ENCODE results near the gene ECSIT.

The ECSIT gene

DNA sequence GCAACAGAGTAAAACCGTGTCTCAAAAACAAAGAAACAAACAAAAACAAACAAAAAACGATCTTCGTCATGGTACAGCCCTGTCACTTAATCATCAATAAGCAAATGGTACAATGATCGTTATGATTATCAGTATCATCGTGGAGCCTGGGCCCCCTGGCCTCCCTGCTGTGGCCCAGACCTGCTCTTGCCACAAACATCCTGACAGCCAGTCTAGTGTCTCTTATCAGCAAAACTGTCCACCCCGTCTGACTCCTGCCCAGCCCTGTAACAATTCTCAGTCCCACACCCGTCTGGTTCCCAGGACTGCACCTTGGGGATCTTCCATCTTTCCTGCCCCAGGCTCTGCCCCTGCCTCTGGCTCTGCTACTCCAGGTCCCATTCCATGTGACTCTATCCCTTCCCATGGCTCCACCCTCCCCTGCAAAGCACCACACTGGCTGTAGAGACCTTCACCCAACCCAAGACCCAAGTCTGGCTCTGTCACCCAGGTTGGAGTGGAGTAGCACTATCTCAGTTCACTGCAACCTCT, 29.0 kb downstream of the ECSIT start:
- DNase-seq (ENCODE audit: low read depth) = no peak

DNA sequence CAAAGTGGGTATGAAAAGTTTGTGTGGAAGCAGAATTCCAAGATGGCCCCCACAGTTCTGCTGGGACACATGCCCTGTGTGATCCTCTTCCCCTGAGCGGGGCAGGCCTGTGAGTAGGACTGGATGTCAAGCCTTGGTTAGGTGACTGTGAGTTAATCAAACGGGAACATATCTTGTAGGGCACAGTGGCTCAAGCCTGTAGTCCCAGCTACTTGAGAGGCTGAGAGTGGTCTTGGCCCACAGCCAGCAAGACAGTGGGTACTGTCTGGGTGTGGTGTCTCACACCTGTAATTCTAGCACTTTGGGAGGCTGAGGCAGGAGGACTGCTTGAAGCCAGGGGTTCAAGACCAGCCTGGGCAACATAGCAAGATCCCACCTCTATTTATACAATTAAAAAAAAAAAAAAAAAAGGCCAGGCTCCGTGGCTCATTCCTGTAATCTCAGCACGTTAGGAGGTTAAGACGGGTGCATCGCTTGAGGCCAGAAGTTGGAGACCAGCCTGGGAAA, 29.7 kb downstream of the ECSIT start:
- DNase-seq (ENCODE audit: low read depth) = no peak

DNA sequence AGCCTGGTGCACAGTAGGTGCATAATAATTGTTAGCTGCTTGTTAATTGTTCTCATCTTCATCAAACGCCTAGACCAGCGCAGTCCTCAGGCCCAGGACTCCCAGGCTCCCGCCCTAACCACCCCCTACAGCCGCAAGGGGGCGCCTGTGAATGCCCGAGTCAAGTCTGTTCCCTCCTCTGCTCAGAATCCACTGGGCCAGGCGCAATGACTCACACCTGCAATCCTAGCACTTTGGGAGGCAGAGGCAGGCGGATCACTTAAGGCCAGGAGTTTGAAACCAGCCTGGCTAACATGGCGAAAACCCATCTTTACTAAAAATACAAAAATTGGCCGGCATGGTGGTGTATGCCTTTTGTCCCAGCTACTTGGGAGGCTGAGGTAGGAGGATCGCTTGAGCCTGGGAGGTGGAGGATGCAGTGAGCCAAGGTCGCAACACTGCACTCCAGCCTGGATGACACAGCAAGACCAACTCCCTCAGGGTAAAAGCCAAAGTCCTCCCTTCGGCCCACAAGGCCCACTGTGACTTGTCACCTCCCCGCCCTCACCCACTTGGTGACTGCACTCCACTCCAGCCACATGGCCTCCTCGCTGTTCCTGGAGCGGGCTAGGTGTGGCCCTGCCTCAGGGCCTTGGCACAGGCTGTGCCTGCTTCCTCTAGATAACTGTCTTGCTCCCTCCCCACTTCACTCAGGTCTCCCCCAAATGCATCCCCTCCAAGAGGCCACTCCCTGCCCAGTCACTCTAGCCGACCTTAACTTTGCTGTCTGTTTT, 32.4 kb downstream of the ECSIT start:
- peak; percentile 38 for DNase-seq (ENCODE audit: low read depth)

DNA sequence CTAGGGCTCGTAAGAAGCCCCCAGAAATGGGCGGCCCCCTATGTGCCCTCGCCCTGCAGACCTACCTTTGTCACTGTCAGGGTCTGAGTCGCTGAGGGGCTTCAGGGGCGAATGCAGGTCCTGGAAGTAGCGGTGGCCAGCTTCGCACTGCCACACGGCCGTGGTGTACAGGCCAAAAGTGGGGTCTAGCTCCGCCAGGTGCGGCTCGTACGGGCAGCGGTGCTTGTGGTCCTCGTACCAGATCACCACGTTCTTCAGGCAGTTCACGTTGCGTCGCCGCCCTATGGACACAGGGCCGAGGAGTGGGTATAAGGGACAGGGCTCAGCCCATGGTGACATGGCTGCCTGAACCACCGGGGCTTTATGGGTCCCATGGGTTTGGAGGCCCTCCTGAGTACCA, 33.0 kb downstream of the ECSIT start:
- DNase-seq (ENCODE audit: low read depth) = no peak

DNA sequence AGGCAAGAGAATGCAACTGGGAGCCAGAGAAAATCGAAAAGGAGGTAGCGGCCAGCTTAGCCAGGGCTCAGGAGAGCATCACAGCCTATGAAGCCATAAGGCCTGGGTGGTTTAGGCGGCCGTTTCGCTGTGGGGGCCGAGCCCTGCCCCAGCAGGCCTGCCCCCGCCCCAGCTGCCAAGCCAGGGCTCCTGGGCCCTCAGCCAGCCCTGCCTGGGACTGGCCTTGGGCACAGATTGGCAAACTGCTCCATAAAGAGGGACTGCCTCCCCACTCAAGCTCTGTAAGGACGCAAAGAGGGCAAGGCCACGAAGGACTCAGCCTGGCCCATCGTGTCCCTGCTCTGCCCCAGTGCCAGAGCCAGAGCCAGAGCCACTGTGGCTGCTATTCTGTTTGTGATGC, 33.5 kb downstream of the ECSIT start:
- DNase-seq (ENCODE audit: low read depth) = no peak

DNA sequence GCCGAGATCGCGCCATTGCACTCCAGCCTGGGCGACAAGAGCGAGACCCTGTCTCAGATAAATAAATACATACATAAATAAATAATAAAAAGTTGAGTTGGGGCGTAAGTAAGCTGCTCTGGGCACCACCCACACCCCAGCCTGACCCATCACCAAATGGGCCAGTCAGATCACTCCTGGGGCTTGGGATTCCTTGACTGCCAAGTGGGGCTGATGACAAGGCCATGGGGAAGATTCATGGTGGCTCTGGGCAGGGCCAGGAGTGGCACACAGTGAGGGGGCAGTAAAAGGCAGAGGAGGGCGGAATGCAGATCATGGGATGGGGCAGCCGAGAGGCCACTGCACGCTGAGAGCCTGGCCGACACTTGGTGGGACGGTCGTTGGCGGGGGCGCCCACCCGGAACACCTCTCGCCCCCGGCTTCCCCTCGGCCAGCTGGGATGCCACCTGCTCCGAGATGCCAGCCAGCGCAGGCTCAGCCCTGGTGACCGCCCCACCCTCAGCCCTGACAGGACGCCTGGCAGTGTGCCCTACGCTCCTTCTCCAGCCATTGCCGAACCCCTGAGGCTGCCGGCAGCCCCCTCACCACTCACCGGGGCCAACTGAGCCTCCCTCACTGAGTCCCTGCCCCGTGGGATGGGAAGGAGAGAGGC, 34.2 kb downstream of the ECSIT start:
- no peak for DNase-seq (ENCODE audit: low read depth)

DNA sequence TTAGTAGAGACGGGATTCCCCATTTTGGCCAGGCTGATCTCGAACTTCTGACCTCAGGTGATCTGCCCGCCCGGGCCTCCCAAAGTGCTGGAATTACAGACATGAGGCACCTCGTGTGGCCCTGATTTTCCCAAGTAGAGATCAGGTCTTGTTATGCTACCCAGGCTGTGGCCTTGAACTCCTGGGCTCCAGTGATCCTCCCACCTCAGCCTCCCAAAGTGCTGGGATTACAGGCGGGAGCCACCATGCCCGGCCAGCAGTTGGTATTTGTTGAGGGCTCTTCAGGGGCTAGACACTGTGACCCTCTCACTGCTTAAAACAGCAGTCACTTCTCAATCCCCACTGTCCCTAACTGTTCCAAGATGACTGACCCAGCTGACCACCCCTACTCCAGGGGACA, 39.6 kb downstream of the ECSIT start:
- DNase-seq (ENCODE audit: low read depth) = no peak

DNA sequence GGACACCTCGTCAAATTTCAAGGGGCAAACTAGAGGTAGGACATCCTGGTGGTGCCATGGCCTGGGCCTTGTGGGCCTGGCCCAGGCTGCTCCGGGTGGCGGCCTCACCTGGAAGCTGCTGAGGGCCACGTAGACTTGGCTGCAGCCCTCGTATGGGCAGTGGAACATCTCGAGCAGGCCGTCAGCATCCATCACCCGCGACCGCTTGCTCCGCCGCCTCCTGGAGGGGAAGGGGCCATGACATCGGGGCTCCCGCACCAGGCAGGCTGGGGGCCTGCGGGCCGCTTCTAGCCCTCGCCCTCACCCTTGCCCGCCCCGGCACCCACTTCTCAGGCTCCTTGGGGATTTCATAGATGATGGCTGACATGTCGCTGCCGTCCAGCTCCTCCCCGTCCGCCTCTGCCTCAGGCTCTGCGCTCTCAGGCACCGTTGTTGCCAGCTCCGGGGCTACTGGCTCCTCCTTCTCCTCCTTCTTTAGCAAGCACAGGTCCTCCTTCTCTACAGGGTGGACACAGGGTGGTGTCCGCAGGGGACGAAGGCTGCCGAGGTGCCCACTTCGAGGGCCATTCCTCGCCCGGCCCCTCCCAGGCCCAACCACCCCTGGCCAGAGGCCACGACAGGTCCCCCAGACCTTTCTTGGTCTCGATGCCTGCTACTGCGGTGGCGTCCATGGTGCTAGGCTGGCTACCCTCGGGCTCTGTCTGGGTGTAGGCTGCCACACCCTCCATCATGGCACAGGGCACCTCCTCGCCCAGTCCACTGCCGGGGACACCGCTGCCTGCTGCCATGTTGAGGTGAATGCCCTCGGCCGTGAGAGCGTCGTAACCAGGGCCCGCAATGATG, 42.1 kb downstream of the ECSIT start:
- no peak for DNase-seq (ENCODE audit: low read depth)

DNA sequence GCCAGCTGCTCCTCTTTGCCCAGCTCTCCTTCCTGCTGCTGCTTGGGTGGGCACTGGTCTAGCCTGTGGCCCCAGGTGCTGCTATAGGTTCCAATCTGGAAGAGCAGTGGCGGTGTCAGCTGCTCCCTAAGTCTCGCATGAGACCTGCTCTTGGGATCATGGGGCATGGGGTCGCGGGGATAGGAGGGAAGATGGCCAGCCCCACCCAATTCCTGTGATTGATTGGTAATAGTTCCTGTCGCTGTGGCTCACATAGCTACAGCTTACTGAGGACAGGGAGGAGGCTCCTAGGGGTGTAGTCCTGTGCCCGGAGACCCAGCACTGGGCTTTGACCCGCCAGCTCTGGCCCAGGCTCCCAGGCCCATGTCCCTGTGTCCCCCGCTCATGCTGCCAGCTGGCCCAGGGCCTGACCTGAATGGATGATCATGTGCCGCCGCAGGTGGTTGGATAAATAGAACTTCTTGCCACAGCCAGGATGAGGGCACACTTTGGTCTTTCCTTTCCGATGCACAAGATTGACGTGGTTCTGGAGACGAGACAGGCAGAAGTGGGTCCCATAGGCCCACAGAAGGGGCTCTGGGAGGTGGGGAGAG, 43.6 kb downstream of the ECSIT start:
- no peak for DNase-seq (ENCODE audit: low read depth)

DNA sequence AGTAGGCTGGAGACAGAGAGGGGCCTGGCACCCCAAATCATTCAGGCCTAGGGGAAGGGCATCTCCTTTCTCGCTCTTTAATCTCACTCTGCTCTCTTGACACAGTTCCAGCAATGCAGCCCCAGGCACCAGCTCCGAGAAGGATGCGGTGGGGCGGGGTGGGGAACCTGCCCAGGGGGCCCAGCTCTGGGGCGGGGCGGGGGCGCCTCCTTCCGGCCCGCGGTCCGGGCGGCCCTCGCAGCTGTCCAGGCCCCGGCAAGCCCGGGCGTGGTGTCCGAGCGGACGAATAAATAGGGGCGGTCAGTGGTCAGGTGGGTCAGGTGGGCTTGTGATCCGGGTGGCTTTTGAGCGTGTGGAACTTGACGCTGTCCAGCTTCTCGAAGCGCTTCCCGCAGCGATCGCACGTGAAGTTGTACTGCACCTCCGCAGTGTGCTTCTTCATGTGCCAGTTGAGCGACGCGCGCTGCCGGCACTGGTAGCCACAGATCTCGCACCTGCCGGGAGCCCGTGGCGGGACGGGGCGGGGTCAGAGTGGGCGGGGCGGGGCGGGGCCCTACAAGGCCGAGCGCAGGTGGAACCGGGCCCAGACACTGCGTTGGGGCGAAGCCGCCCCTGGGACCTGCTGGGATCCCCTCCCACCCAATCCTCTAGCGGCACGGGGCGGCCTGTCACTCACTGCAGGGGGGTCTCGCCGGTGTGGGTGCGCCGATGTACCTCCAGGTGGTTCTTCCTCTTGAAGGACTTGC, 45.4 kb downstream of the ECSIT start:
- DNase-seq (ENCODE audit: low read depth) = no peak

DNA sequence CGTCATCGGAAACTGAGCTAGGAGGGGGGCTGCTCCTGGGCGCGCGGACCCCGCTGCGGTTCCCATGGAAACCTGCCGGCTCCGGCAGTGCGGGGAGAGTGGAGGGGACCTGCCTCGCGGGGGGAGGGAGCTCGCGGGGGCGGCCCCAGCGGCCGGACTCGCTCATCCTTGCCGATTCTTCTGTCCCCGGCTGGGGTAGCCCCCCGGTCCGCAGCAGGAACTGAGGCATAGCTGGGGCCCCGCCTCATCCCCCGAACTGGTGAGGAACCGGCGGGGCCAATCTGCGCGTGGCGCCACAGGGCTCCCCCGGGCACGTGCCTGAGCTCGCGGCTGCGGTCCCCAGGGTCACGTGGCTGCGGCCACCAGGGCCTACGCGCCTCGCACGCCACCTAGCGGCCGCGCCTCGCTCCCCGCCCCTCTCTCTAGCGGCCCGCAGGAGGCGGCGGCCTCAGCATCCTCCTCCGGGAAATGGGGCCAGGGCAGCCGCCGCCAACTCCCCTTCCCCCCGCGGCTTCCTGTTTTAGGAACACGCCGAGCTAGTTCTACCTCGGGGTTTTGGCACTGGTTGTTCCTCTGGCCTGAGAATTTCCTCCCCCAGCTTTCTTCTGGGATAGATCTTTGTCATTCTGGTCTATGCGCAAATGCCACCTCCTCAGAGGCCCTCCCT, 46.4 kb downstream of the ECSIT start:
- DNase-seq (ENCODE audit: low read depth) = peak; percentile 89

DNA sequence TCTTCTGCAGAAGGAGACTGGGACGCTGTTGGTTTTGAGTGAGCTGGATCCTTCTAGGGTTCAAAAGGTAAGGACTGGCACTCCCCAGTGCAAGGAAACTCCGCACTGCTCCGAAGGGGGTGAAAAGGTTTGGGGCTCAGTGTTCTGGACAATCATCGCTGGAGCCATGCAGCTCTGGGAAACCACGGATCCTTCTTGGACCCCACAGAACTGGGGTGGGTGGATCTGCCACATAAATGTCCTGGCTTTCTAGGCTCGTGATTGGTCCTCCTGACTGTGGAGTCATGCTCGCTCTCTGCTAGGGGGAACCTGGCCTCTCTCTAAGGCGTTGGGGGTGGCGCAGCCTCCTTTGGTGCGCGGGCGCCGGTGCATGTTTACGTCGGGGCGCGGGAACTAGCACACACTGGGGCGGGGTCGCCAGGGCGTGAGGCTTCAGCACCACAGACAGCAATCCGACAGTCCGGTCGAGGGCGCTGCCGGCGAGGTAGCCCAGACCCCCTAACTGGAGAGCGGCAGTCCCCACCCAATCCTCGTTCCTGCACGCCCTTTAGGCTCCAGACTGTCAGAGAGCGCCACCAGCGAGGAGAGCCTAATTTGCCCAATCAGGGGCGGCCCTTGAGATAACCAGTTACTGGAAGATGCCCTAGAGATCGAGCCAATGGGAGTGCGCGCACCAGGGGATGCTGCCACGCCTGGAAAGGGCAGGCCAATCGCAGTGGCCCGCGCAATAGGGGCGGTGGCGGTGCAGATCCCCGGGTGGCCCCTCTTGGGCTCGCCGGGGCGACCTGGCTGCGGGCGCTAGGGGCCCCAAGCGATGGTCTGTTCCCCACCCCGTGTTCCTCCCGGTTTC, 47.2 kb downstream of the ECSIT start:
- peak; percentile 41 for DNase-seq (ENCODE audit: low read depth)

DNA sequence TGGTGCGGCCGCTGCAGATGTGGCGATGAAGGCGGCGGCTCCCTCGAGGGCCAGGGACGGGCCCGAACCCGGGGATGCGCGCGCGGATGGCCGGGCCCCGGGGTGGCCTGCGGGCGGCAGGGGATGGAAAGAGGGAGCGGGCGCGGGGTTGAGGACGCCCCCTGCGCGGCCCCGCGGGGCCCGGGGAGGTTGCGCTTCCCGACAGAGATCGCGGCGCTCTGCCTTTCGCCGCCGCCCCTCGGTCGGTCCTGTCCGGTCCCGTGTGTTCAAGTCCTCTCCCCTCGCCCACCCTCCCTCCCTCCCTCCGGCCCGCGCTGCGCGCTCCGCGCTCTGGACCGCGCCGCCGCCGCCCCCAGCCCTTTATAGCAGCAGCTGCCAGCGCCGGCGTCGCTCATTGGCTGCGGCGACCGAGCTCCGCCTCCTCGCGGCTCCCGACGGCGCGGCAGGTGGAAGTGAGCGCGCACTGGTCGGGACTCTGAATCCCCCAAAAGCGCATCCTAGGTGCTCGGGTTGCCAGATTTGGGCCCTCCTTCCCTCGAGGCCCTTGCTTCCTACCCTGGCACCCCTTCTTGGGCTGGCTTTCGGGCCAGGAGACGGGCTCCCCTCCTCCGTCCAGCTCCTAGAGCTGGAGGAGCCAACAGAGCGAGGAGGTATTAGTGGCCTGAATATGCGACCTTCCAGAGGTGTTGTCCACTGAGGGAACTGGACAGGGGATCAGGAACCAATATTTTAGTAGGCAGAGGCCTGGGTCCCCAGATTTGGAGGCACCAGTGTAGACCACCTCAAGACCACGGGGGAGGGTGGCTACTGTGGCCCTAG, 48.0 kb downstream of the ECSIT start, which contains the start of gene ELAVL3:
ELAVL3 (minus strand) TSS at position 332 of the 819 bp plus-strand sequence. CDS start 438 bp downstream, outside the sequence.
- no peak for DNase-seq (ENCODE audit: low read depth)

DNA sequence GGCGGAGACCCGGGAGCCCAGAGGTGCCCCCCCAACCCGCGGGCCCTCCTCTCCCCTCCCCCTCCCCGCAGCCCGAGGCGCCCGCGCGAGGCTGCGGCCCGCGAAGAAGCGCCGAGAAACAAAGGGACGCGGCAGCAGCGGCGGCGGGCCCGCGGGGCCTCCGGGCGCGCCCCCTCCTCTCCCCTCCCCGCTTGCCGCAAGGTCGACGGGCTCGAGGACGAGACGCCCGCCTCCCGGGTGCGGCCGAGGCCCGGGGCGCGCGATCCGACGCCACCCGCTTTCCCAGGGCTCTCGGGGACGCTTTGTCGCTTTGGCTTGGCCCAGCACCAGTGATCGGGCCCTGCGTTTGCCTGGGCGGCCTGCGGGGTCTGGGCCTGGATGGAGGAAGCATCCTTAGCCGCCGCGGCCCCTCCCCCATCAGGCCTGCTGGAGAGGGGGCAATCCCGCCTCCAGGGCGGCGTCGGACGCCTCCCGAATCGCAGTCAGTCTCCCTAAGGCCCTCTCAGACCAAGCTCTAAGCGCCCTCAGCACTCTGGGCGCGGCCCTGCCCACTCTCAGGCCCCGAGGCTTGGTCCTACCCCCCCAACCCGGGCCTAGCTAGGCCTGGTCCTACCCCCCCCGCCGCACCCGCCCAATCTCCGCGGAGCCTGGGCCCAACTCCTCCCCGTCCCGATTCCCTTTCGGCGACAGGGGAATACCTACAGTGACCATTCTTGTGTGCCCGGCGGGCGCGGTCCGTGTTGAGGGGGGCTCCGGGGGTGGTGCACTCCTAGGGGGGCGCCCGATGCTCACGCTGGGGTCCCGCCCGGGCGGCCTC, 48.8 kb downstream of the ECSIT start:
- no peak for DNase-seq (ENCODE audit: low read depth)

DNA sequence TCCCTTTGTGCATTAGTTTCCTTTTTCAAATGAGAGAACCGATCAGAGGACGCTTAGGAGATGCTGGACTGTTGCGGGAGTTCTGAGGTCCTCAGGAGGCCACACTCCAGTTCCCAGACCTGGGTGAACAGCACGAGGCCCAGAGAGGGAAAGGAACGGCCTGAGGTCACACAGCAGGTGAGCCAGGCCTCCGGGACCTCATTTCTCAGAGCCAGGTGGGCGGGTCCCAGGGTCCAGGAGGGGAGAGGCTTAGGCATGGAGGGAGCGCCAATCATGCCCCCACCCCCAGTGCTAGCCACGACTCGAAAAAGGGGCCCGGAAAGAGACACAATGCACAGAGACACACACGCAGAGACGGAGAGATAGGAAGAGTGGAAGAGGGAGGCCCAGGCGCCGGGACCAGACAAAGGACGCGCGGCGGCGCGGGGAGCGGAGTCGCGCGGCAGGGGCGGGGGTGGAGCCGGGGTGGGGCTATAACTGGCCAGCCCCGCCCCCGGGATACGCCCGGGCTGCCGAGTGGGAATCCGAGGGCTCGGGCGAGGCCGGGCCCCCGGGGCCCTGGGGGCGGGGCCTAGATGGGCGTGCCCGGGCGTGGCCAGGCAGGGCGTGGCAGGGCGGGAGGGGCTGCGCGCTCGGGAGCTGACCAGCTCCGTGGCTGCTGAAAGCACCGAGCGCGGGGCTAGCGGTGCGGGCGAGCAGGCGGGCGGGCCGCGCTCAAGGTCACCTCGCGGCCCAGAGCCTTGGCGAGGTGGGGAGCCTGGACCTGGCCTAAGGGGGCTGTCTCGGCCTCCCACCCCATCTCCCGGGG, 49.6 kb downstream of the ECSIT start:
- no peak for DNase-seq (ENCODE audit: low read depth)

DNA sequence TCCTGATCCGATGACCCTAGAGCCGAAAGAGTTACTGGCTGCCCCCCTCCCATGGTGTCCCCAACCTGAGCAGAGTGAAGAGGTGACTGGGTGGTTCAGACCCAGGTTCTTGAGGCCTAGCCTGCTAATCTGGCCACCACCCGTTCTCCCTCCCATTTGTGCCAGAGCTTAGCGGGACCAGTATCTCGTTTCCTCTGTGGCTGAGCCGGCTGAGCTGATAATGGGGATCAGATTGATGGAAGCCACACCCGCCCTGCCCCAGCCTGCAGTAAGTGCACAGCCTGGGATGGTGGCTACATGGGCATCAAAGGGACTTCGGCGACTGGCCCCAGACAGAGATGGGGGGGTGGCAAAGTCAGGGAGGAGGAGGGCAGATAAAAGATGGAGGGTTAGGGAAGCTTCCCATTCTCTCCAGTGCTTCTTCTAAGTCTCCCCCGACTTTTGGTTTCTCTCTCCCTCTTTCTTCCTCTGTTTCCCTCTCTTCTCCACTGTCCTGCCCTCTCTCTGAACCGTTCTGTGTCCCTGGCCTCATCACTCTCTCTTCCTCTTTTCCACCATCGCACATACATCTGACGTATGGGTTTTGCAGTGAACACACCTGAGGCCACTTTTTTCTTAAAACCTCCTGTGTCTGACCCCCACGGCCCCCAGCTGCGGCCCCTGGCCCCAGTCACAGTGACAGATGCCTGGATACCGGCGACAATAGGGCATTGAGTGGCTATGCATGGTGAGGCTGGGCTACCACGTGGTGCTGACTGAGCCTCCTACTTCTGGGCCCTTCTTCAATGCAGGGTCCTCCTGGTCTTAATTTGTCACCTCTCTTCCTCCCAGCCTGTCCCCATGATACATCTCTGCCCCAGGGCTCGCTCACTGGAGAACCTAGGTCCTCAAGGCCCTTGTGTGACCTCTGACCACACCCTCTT, 50.5 kb downstream of the ECSIT start:
- no peak for DNase-seq (ENCODE audit: low read depth)
